BLaER1 treated with 17β-estradiol and CSF1 and Interleukin-3, amounts not matched to agents 10 nM and 100 nM (cell line): ENCODE results near the gene JAG1.

ENCODE experiments used
- H3K27ac ChIP-seq, 11 experiments: shearing (Covaris generic); formaldehyde crosslinking; 2 replicates each; pipeline ENCODE4 v1.8.1; 2022
- H3K27me3 ChIP-seq, 11 experiments: shearing (Covaris generic); formaldehyde crosslinking; 2 replicates each; pipeline ENCODE4 v1.8.1; 2022
- H3K36me3 ChIP-seq, 11 experiments: shearing (Covaris generic); formaldehyde crosslinking; 2 replicates each; pipeline ENCODE4 v1.8.1; 2022
- H3K4me1 ChIP-seq, 10 experiments: shearing (Covaris generic); formaldehyde crosslinking; 2 replicates each; pipeline ENCODE4 v1.8.1; 2022
- H3K4me2 ChIP-seq, 11 experiments: shearing (Covaris generic); formaldehyde crosslinking; 2 replicates each; pipeline ENCODE4 v1.8.1; 2022
- H3K4me3 ChIP-seq, 10 experiments: shearing (Covaris generic); formaldehyde crosslinking; 2 replicates each; pipeline ENCODE4 v1.8.1; 2022
- H3K9ac ChIP-seq, 11 experiments: shearing (Covaris generic); formaldehyde crosslinking; 2 replicates each; pipeline ENCODE4 v1.8.1; 2022
- H3K9me3 ChIP-seq, 11 experiments: shearing (Covaris generic); formaldehyde crosslinking; replicated peaks in 1 of 11; 2 replicates each; pipeline ENCODE4 v1.8.1; 2022
- H4K20me1 ChIP-seq, 11 experiments: shearing (Covaris generic); formaldehyde crosslinking; 2 replicates each; pipeline ENCODE4 v1.8.1; 2022
- Cebpa-rat ChIP-seq, 11 experiments: shearing (Covaris generic); IDR thresholded peaks; 2 replicates each; pipeline ENCODE4 v1.8.1; 2022

The JAG1 gene

DNA sequence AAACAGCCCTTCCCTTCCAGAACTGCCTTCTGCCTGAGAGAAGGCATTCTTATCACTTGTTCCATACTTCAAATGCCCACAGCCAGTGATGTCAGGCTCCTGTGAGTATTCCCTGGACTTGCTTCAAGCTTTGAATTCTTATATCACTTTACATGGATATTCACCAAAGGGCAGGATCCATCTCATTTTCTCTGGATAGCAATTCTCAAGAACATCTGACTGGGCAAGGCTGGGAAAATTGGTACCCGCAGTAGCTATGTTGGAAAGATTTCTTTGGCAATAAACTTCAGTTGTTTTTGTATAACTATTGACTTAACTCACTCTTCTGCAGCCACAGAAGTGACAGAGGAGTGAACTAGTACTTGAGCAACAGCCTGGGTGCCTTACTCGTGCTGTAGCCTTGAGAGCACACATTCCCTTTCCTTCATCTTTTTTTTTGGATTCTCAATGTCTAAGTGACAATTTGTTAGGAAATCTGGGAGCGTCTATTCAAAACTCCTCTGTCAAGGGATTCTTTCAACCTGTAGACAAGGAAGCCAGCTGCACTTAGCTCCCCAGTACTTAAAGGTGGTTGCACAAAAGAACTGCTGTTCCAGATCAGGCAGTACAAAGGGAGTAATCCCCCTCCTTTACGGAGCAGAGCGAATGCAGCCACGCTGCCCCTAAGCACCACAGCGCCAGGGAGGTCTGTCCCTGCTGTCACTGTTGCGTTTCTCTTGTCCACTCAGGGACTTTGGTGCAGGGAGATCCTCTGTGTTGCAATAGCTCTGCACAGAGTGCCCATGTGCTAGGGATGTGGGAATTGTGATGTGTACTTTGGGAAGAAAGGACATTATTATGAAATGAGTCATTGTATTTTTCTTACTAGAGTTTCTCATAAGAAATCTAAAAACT is 69.6 kb downstream of the JAG1 start:
- Histone ChIP-seq H3K4me2 (no peak overlapping the region), H3K36me3 (peaks cover 0 to 52% (median 24%) of the 10 kb centered on the region in 11 experiments; a peak in 13 of 22 replicates), H3K9me3 (no peaks in the 10 kb centered on the region), H4K20me1 (no peaks in the 10 kb centered on the region), H3K27ac (no peak overlapping the region), H3K9ac (no peak overlapping the region), H3K27me3 (no peaks in the 10 kb centered on the region), H3K4me3 (no peak overlapping the region), H3K4me1 (peaks cover 0 to 7% (median 0%) of the 10 kb centered on the region in 10 experiments; a peak in 4 of 20 replicates)
- TF ChIP-seq Cebpa-rat (IDR thresholded peaks at IDR 0.05): no peak

DNA sequence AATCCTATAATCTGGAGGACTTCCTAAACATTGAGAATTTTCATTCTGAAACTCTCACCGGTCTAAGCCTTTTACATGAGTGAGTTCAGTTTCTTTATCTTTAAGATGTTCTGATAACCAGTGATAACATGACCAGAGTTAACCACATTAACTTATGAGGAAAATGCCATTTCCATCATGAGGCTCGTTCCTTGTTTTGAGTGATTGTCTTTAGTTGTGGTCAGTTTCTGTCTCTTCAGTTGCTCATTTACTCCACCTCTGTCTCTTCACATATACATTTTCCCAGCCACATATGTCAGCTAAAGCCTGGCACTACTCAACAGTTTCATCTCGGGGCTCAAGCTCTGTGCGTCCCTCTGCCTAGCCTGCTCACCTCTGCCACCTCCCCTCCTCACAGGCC is 70.4 kb downstream of the JAG1 start:
- H3K27ac ChIP-seq: no peak overlapping the region
- H3K4me3 ChIP-seq: no peak overlapping the region
- H3K27me3 ChIP-seq: no peaks in the 10 kb centered on the region
- H4K20me1 ChIP-seq: no peaks in the 10 kb centered on the region
- TF ChIP-seq Cebpa-rat (IDR thresholded peaks at IDR 0.05): no peak
- peaks cover 0 to 56% (median 24%) of the 10 kb centered on the region in 11 experiments; a peak in 13 of 22 replicates for H3K36me3 ChIP-seq
- no peak overlapping the region for H3K4me2 ChIP-seq
- no peaks in the 10 kb centered on the region for H3K9me3 ChIP-seq
- H3K9ac ChIP-seq: no peak overlapping the region
- peaks cover 0 to 7% (median 0%) of the 10 kb centered on the region in 10 experiments; a peak in 4 of 20 replicates for H3K4me1 ChIP-seq

DNA sequence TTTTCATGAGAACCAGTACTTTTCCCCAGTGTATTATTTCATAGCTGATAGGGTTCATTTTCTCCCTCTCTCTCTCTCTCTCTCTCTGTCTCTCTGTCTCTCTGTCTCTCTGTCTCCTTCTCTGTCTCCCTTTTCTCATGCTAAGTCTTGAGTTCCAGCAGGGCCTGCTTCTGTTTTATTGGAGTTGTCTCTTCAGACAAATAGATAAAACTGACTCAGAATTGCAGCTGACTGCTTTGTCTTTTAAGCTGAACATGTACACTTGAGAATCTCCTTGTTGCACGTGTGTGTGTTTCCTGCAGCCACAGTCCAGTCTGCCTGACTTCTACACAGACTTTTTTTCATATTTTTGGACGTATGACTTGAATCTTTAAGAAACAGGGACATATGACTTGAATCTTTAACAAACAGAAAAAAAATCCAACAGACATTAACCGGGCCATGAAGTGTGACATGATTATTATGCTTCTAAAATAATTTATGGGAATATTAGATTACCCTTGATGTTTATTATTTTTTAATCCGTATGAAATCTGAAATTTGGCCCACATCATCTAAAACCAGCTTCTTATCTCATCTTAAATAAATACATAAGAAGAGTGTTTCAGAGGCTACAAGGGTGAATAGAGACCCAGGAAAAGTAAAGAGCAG is 71.5 kb downstream of the JAG1 start:
- no peaks in the 10 kb centered on the region for H3K27me3 ChIP-seq
- peaks cover 0 to 61% (median 20%) of the 10 kb centered on the region in 11 experiments; a peak in 13 of 22 replicates for H3K36me3 ChIP-seq
- H3K9ac ChIP-seq: no peak overlapping the region
- no peak for TF ChIP-seq Cebpa-rat (IDR thresholded peaks at IDR 0.05)
- no peak overlapping the region for H3K4me3 ChIP-seq
- H3K27ac ChIP-seq: no peak overlapping the region
- H3K4me2 ChIP-seq: no peak overlapping the region
- H3K9me3 ChIP-seq: no peaks in the 10 kb centered on the region
- H4K20me1 ChIP-seq: no peaks in the 10 kb centered on the region
- peaks cover 0 to 7% (median 0%) of the 10 kb centered on the region in 10 experiments; a peak in 4 of 20 replicates for H3K4me1 ChIP-seq

DNA sequence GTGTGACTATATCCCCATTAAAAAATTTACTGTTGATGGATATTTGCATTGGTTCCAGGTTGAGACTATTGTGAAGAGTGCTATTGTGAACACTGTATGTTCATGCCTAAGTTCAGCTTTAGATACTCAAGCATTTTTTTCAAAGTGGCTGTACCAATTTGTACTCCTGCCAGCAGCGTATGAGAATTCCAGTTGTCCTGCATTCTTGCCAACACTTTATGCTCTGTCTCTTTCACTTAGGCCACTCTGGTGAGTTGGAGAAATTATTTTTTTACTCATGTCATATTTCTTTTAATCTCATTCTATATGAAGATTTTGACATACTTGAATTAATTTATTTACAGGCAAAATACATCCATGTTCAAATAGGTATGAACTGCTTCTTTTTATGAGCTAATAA is 76.2 kb downstream of the JAG1 start:
- Histone ChIP-seq H3K36me3 (peaks cover 0 to 41% (median 16%) of the 10 kb centered on the region in 11 experiments; a peak in 11 of 22 replicates), H3K4me2 (no peak overlapping the region), H3K4me1 (no peaks in the 10 kb centered on the region), H4K20me1 (no peaks in the 10 kb centered on the region), H3K9me3 (no peaks in the 10 kb centered on the region), H3K27ac (no peak overlapping the region), H3K4me3 (no peak overlapping the region), H3K9ac (no peak overlapping the region), H3K27me3 (no peaks in the 10 kb centered on the region)
- TF ChIP-seq Cebpa-rat (IDR thresholded peaks at IDR 0.05): no peak

DNA sequence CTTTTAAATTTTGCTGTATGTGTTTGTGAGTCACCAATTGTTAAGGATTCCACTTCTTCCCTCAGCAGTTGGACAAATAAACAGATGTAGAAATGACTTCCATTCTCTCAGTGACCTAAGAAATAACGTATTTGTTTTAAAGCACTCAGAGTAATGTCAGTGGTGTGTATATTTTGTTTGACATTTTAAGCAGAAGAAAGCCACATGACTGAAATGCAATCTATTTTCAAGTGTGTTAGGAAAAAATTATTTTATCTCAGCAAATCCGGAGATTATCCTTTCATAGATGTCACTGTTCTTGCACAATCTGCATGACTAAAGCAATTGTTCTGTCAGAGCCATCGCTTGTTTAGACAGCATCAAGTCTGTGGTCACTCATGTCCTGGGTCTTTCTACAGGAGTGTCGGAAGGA is 77.1 kb downstream of the JAG1 start:
- TF ChIP-seq Cebpa-rat (IDR thresholded peaks at IDR 0.05): no peak
- Histone ChIP-seq H3K36me3 (peaks cover 0 to 34% (median 10%) of the 10 kb centered on the region in 11 experiments; a peak in 11 of 22 replicates), H3K4me1 (no peaks in the 10 kb centered on the region), H3K9me3 (no peaks in the 10 kb centered on the region), H3K4me2 (no peak overlapping the region), H3K27ac (no peak overlapping the region), H4K20me1 (no peaks in the 10 kb centered on the region), H3K27me3 (no peaks in the 10 kb centered on the region), H3K9ac (no peak overlapping the region), H3K4me3 (no peak overlapping the region)

DNA sequence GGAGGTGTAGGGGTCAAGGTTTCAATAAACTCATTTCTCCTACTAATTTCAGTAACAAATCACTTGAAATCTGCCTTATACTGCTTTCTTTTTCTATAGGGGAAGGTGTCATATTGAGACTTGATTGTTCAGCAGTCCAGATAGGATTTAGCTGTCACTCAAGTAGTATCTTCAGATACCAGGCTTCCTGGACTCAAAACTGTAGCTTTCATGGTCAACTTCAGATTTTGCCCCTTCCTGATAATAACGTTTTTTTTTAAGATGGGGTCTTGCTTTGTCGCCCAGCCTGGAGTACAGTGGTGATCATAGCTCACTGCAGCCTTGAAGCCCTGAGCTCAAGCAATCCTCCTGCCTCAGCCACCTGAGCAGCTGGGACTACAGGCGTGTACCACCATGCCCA is 77.8 kb downstream of the JAG1 start:
- no peak overlapping the region for H3K27ac ChIP-seq
- H3K4me2 ChIP-seq: no peak overlapping the region
- no peak overlapping the region for H3K4me3 ChIP-seq

DNA sequence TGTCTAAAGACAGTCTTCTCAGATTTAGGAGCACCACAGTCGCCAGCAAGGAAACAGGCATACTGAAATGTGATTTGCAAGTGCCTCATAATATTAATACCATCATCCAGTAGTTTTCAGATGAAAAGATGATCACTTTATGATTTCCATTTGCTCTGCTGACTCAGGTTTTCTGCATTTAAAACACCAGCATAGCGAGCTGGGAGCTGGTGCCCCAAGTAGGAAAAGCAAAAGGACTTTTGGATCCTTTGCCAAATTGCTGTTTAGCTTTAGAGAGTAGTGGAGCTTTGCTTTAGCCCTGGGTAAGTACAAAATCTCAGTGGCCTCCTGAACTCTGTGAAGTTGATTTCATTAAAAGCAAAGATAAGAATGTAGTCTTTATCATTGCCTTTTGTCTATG is 78.5 kb downstream of the JAG1 start:
- no peak overlapping the region for H3K4me2 ChIP-seq
- H3K27me3 ChIP-seq: no peaks in the 10 kb centered on the region
- H3K9ac ChIP-seq: no peak overlapping the region
- no peaks in the 10 kb centered on the region for H3K9me3 ChIP-seq
- H3K4me3 ChIP-seq: no peak overlapping the region
- H3K36me3 ChIP-seq: peaks cover 0 to 23% (median 0%) of the 10 kb centered on the region in 11 experiments; a peak in 7 of 22 replicates
- H3K4me1 ChIP-seq: no peaks in the 10 kb centered on the region
- no peak for TF ChIP-seq Cebpa-rat (IDR thresholded peaks at IDR 0.05)
- H3K27ac ChIP-seq: no peak overlapping the region
- H4K20me1 ChIP-seq: no peaks in the 10 kb centered on the region

More for the DNA sequence above, 77.8 kb downstream of the JAG1 start:
- TF ChIP-seq Cebpa-rat (IDR thresholded peaks at IDR 0.05): no peak
- H3K27me3 ChIP-seq: no peaks in the 10 kb centered on the region
- H3K4me1 ChIP-seq: no peaks in the 10 kb centered on the region
- no peak overlapping the region for H3K9ac ChIP-seq
- H3K9me3 ChIP-seq: no peaks in the 10 kb centered on the region
- peaks cover 0 to 28% (median 5%) of the 10 kb centered on the region in 11 experiments; a peak in 8 of 22 replicates for H3K36me3 ChIP-seq
- H4K20me1 ChIP-seq: no peaks in the 10 kb centered on the region

DNA sequence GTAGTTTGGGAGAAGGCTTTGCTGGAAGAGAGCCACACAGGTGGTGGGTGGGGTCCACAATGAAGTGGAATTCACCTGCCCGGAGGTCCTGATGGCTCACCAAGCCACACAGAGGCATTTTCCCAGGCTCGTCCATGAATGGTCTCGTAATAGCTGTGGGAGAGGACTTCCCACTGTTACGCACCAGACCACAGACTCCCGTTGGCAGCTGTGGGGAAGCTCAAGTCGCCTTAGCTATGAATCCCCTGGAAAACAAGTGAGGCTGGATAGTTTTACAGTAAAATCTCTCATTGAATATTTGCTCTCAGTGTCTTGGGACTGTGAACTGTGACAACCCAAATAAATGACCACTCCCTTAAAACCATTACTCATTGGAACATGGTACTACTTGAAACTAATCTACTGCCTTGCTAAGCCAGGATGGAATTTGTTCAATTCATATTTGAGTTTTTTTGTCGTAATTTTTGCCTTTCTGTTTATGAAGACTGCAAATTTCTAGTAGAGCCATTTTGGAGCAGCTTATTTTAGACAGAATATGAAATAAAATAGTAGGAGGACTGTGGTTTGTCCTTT is 79.4 kb downstream of the JAG1 start:
- no peak for TF ChIP-seq Cebpa-rat (IDR thresholded peaks at IDR 0.05)
- H3K4me1 ChIP-seq: no peaks in the 10 kb centered on the region
- H3K9ac ChIP-seq: no peak overlapping the region
- no peak overlapping the region for H3K4me3 ChIP-seq
- no peaks in the 10 kb centered on the region for H3K27me3 ChIP-seq
- no peaks in the 10 kb centered on the region for H4K20me1 ChIP-seq
- peaks cover 0 to 15% (median 0%) of the 10 kb centered on the region in 11 experiments; a peak in 5 of 22 replicates for H3K36me3 ChIP-seq
- H3K27ac ChIP-seq: no peak overlapping the region
- H3K9me3 ChIP-seq: no peaks in the 10 kb centered on the region
- no peak overlapping the region for H3K4me2 ChIP-seq

DNA sequence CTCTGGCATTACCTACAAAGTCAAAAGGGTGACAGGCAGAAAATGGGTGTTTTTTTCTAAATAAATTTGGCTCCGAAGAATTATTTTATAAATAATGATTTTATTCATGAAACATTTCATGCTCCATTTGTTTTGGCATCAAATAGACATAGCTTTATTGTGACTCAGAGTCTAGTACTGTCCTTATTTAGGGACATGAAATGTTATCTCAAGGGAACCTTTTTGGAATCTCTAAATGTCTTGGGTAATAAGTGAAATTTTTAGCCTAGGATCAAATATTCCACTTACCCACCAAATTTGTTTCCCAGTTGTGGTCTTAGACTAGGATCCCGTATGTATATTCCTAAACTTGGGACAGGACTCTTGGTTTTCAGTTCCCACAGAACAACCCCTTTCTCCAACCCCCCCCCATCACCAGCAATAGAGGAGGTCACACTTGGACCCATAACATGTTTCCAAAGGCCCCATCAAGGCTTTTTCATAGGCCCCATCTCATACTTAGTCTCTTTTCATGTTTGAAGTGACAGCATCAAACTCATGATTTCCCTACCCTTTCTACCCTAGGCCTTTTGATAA is 81.8 kb downstream of the JAG1 start:
- H4K20me1 ChIP-seq: no peaks in the 10 kb centered on the region
- no peaks in the 10 kb centered on the region for H3K4me1 ChIP-seq
- no peaks in the 10 kb centered on the region for H3K36me3 ChIP-seq
- no peak overlapping the region for H3K4me3 ChIP-seq
- no peaks in the 10 kb centered on the region for H3K9me3 ChIP-seq
- TF ChIP-seq Cebpa-rat (IDR thresholded peaks at IDR 0.05): no peak
- H3K27me3 ChIP-seq: no peaks in the 10 kb centered on the region
- H3K4me2 ChIP-seq: no peak overlapping the region
- H3K9ac ChIP-seq: no peak overlapping the region
- H3K27ac ChIP-seq: no peak overlapping the region
